NB4 (cell line): ENCODE measurements around the gene DLGAP3.

ENCODE experiments used
- POLR2A ChIP-seq: IDR thresholded peaks from 2 replicates; pipeline ENCODE4 v1.6.1; 2011; ENCODE audit warnings: mild to moderate bottlenecking; ENCODE audit not compliant: insufficient read length; ENCODE audit errors: extremely low read depth
- TF ChIP-seq, protein P1 (sequence below): IDR thresholded peaks from one replicate; pipeline ENCODE4 v1.5.1; 2012; ENCODE audit warnings: low read depth, low read length

DNA sequence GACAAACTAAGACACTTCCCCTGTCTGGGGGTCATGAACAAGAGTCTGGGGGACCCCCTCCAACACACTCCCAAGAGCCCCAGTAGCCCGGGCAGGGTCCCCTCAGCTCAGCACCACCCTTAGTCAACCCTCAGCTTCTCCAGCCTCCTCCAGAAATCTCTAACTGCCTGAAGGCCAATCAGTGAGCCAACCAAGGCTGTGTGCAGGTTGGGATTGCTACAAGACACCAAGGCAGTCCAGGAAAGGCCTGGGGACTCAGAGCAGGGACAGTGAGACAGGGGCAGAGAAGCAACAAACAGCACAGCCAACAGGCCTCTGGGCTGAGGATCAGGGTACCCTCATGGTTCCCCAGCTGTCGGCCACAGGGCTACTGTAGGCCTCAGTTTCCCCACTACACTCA, 83.2 kb downstream of the DLGAP3 start:
- TF ChIP-seq, protein P1, sequence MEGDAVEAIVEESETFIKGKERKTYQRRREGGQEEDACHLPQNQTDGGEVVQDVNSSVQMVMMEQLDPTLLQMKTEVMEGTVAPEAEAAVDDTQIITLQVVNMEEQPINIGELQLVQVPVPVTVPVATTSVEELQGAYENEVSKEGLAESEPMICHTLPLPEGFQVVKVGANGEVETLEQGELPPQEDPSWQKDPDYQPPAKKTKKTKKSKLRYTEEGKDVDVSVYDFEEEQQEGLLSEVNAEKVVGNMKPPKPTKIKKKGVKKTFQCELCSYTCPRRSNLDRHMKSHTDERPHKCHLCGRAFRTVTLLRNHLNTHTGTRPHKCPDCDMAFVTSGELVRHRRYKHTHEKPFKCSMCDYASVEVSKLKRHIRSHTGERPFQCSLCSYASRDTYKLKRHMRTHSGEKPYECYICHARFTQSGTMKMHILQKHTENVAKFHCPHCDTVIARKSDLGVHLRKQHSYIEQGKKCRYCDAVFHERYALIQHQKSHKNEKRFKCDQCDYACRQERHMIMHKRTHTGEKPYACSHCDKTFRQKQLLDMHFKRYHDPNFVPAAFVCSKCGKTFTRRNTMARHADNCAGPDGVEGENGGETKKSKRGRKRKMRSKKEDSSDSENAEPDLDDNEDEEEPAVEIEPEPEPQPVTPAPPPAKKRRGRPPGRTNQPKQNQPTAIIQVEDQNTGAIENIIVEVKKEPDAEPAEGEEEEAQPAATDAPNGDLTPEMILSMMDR: no peak
- no peak for TF ChIP-seq POLR2A
